Astrocyte (in vitro differentiated cells and primary cell): ENCODE measurements around the gene GPX3. TPM values are rescaled to one million over a fixed set of nuclear protein-coding genes. Genes with fewer than 3 reads are reported as not detected.

ENCODE experiments used
- DNase-seq: peaks from one replicate; pipeline ENCODE4 v3.0.0-alpha.2; 2010; ENCODE audit warnings: low read depth
- FAIRE-seq: peaks from 2 replicates; lab custom pipeline; 2011; peaks lifted over from hg19 to GRCh38; lab: Jason Lieb, UNC
- H2AFZ ChIP-seq: 2 replicates; pipeline ENCODE4 v1.6.0; 2012; ENCODE audit warnings: low read depth, low read length, inconsistent platforms
- H3K27ac ChIP-seq: 2 replicates; pipeline ENCODE4 v1.5.1; 2011; ENCODE audit warnings: low read depth, low read length, inconsistent platforms
- H3K27me3 ChIP-seq: 2 replicates; pipeline ENCODE4 v1.6.0; 2011; ENCODE audit warnings: low read length, inconsistent platforms; ENCODE audit not compliant: insufficient read depth
- H3K36me3 ChIP-seq: 2 replicates; pipeline ENCODE4 v1.5.1; 2011; ENCODE audit warnings: low read length, inconsistent platforms; ENCODE audit not compliant: insufficient read depth
- H3K4me1 ChIP-seq: 2 replicates; pipeline ENCODE4 v1.5.1; 2011; ENCODE audit warnings: low read length, inconsistent platforms; ENCODE audit not compliant: insufficient read depth
- H3K4me2 ChIP-seq: 2 replicates; pipeline ENCODE4 v1.6.0; 2012; ENCODE audit warnings: low read length, inconsistent platforms
- H3K4me3 ChIP-seq: 2 replicates; pipeline ENCODE4 v1.5.1; 2011; ENCODE audit warnings: low read depth, mild to moderate bottlenecking, low read length, inconsistent platforms; ENCODE audit not compliant: insufficient read depth
- H3K79me2 ChIP-seq: 2 replicates; pipeline ENCODE4 v1.6.0; 2012; ENCODE audit warnings: mild to moderate bottlenecking, low read length, inconsistent platforms; ENCODE audit not compliant: insufficient read depth
- H3K9ac ChIP-seq: 2 replicates; pipeline ENCODE4 v1.6.0; 2012; ENCODE audit warnings: mild to moderate bottlenecking, low read length, inconsistent platforms
- H3K9me3 ChIP-seq: 2 replicates; pipeline ENCODE4 v1.5.1; 2012; ENCODE audit warnings: low read depth, mild to moderate bottlenecking, low read length, inconsistent platforms; ENCODE audit not compliant: insufficient read depth
- H4K20me1 ChIP-seq: 2 replicates; pipeline ENCODE4 v1.6.0; 2012; ENCODE audit warnings: low read length, inconsistent platforms; ENCODE audit not compliant: insufficient read depth
- H3K27ac Mint-ChIP-seq: one replicate; pipeline ENCODE4 v1.8.0; 2021; ENCODE audit warnings: mild to moderate bottlenecking, mixed read lengths; ENCODE audit not compliant: unreplicated experiment
- H3K27me3 Mint-ChIP-seq: one replicate; pipeline ENCODE4 v1.8.0; 2021; ENCODE audit warnings: low read depth, mixed read lengths; ENCODE audit not compliant: unreplicated experiment
- H3K36me3 Mint-ChIP-seq: one replicate; pipeline ENCODE4 v1.8.0; 2021; ENCODE audit warnings: low read depth, mixed read lengths; ENCODE audit not compliant: unreplicated experiment
- H3K4me1 Mint-ChIP-seq: one replicate; pipeline ENCODE4 v1.8.0; 2021; ENCODE audit warnings: low read depth, mixed read lengths; ENCODE audit not compliant: unreplicated experiment
- H3K4me3 Mint-ChIP-seq: one replicate; pipeline ENCODE4 v1.8.0; 2021; ENCODE audit warnings: mild to moderate bottlenecking, moderate library complexity, mixed read lengths; ENCODE audit not compliant: unreplicated experiment
- H3K9me3 Mint-ChIP-seq: one replicate; pipeline ENCODE4 v1.8.0; 2021; ENCODE audit warnings: mild to moderate bottlenecking, mixed read lengths; ENCODE audit not compliant: unreplicated experiment
- EZH2 ChIP-seq: IDR thresholded peaks from 2 replicates; pipeline ENCODE4 v1.6.1; 2012; ENCODE audit warnings: mild to moderate bottlenecking, low read length, inconsistent platforms; ENCODE audit not compliant: insufficient read depth
- total RNA-seq: library from RNA; stranded (reverse); gene quantifications from 2 replicates; pipeline ENCODE4 v1.2.1, GENCODE V29; 2021
- TF ChIP-seq, protein P1 (sequence below): IDR thresholded peaks from 2 replicates; pipeline ENCODE4 v1.5.1; 2011; ENCODE audit warnings: low read depth, mild to moderate bottlenecking, inconsistent platforms, low read length, moderate library complexity; ENCODE audit not compliant: insufficient read depth

The GPX3 gene
- total RNA-seq, 1 donor from 2014 or later = 15.6 TPM

DNA sequence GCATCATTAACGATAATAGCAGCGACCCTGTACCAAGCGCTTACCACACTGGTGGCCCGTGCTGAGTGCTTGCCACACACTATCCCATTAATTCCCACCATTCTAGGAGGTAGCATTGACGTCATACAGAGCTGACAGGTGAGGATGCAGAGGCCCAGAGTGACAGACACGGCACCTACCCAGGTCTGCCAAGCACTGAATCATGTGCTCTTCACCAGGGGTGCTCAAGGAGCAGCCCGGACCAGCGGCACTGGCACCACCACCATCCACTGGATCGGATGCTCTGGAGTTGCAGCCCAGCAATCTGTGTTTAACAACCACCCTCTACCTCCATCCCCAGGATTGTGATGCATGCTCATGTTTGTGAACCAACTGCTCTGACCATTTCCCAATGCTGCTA, 57.0 kb downstream of the GPX3 start:
- TF ChIP-seq, protein P1, sequence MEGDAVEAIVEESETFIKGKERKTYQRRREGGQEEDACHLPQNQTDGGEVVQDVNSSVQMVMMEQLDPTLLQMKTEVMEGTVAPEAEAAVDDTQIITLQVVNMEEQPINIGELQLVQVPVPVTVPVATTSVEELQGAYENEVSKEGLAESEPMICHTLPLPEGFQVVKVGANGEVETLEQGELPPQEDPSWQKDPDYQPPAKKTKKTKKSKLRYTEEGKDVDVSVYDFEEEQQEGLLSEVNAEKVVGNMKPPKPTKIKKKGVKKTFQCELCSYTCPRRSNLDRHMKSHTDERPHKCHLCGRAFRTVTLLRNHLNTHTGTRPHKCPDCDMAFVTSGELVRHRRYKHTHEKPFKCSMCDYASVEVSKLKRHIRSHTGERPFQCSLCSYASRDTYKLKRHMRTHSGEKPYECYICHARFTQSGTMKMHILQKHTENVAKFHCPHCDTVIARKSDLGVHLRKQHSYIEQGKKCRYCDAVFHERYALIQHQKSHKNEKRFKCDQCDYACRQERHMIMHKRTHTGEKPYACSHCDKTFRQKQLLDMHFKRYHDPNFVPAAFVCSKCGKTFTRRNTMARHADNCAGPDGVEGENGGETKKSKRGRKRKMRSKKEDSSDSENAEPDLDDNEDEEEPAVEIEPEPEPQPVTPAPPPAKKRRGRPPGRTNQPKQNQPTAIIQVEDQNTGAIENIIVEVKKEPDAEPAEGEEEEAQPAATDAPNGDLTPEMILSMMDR = no peak
- no peak for TF ChIP-seq EZH2
- Histone ChIP-seq H3K27ac (no peak overlapping the region), H3K4me2 (no peak overlapping the region), H3K36me3 (no peaks in the 10 kb centered on the region), H2AFZ (no peak overlapping the region), H3K4me3 (no peak overlapping the region), H3K9me3 (no peaks in the 10 kb centered on the region), H3K27me3 (no peaks in the 10 kb centered on the region), H4K20me1 (peaks cover 16% of the 10 kb centered on the region), H3K79me2 (peaks cover 66% of the 10 kb centered on the region), H3K9ac (no peak overlapping the region), H3K4me1 (peaks cover 54% of the 10 kb centered on the region)
- Mint-ChIP-seq H3K27me3 (no peaks in the 10 kb centered on the region), H3K9me3 (no peaks in the 10 kb centered on the region), H3K27ac (no peak overlapping the region), H3K4me3 (peak overlapping the region; percentile 48), H3K4me1 (peaks cover 34% of the 10 kb centered on the region), H3K36me3 (peaks cover 5% of the 10 kb centered on the region)
- DNase-seq (no peak), FAIRE-seq (no peak)

GRCh38 chr5:151077967-151078366, 57.6 kb downstream of the GPX3 start:
- peaks cover 34% of the 10 kb centered on the region for H3K4me1 Mint-ChIP-seq
- no peak overlapping the region for H3K4me3 Mint-ChIP-seq
- FAIRE-seq = no peak

More at GRCh38 chr5:151077967-151078366, 57.6 kb downstream of the GPX3 start:
- Histone ChIP-seq H3K9me3 (no peaks in the 10 kb centered on the region), H3K27me3 (no peaks in the 10 kb centered on the region), H3K36me3 (no peaks in the 10 kb centered on the region), H3K4me3 (no peak overlapping the region), H3K27ac (no peak overlapping the region), H4K20me1 (peaks cover 16% of the 10 kb centered on the region), H3K4me1 (peaks cover 53% of the 10 kb centered on the region), H3K4me2 (peak overlapping the region; percentile 89), H3K9ac (peak overlapping the region; percentile 99), H2AFZ (no peak overlapping the region), H3K79me2 (peaks cover 66% of the 10 kb centered on the region)
- no peak for DNase-seq
- Mint-ChIP-seq H3K9me3 (no peaks in the 10 kb centered on the region), H3K27ac (no peak overlapping the region), H3K27me3 (no peaks in the 10 kb centered on the region), H3K36me3 (peaks cover 5% of the 10 kb centered on the region)
- no peak for TF ChIP-seq EZH2
- TF ChIP-seq, protein P1 = no peak

Other genes with a start within 250 kb of the GPX3 start
- 16.7 and 19.8 TPM in 2 replicates for gene SMIM3, start 241.8 kb upstream of the GPX3 start, total RNA-seq
- gene IRGM, start 174.1 kb upstream of the GPX3 start, total RNA-seq = not detected in 2 replicates
- gene ZNF300, start 115.6 kb upstream of the GPX3 start, total RNA-seq = 7.7 and 9.2 TPM in 2 replicates
- gene TNIP1, start 60.4 kb downstream of the GPX3 start, total RNA-seq = 98.5 and 119 TPM in 2 replicates
- 320 and 349 TPM in 2 replicates for gene ANXA6, start 137.2 kb downstream of the GPX3 start, total RNA-seq
- 2.0 and 4.1 TPM in 2 replicates for gene CCDC69, start 203.5 kb downstream of the GPX3 start, total RNA-seq
- 19.5 and 23.4 TPM in 2 replicates for gene GM2A, start 232.6 kb downstream of the GPX3 start, total RNA-seq